Measurements from ENCODE around the gene IL12RB2.

The IL12RB2 gene

DNA sequence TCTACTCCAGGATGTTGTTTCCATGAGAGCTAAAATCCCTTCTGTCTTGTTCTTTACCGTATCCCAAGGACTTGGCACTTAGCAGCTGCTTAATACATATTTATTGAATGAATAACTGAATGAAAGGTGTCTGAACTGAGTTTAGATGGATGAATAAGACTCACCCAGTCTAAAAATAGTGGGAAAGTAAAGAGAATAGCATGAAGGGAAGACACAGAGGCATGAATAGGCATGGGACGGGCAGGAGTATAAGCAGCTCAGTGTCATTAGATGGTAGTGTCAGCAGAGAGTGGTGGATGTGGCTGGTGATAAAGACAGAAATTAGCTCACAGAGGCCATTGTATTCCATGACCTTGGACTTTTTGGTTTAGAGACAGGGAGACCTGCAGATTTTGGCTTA lies 9.2 kb downstream of the IL12RB2 start:
- Histone ChIP-seq H2BK12ac (ENCODE audit: low read length) (no peak overlapping the region), H4K8ac (ENCODE audit: low read depth, low read length) (no peak overlapping the region), H4K12ac (ENCODE audit: low read depth, low read length) (no peak overlapping the region), H2BK5ac (ENCODE audit: low read depth, low read length, poor library complexity) (no peak overlapping the region), H3K79me2 (ENCODE audit: control insufficient read depth, insufficient read depth, low read length, poor library complexity) (no peaks in the 10 kb centered on the region), H3K4ac (ENCODE audit: low read depth, low read length) (no peak overlapping the region), H3K27me3 (ENCODE audit: insufficient read depth, low read length) (no peaks in the 10 kb centered on the region), H3K79me1 (ENCODE audit: low read length) (no peaks in the 10 kb centered on the region), H3K27ac (ENCODE audit: low read depth, low read length) (no peak overlapping the region), H3K23ac (ENCODE audit: low read length) (no peak overlapping the region), H3K18ac (ENCODE audit: low read length) (no peak overlapping the region), H4K91ac (ENCODE audit: low read depth, low read length) (no peak overlapping the region), H2AK5ac (ENCODE audit: low read length) (no peak overlapping the region), H2BK120ac (ENCODE audit: insufficient read depth, low read length, poor library complexity) (no peak overlapping the region), H3K4me3 (ENCODE audit: low read depth, low read length) (no peak overlapping the region), H3K4me1 (ENCODE audit: control insufficient read depth in 1 of 2, insufficient read depth in 2 of 2, low read length in 2 of 2) (peaks cover 0 to 2% of the 10 kb centered on the region in 2 experiments), H3K9me3 (ENCODE audit: insufficient read depth, low read depth, low read length) (no peaks in the 10 kb centered on the region), H3K4me2 (ENCODE audit: low read length) (no peak overlapping the region), H3K9ac (ENCODE audit: low read length) (no peak overlapping the region), H3K14ac (ENCODE audit: low read length) (no peak overlapping the region), H3K36me3 (ENCODE audit: control insufficient read depth in 1 of 2, insufficient read depth in 2 of 2, low read length in 2 of 2) (no peaks in the 10 kb centered on the region), H2AFZ (ENCODE audit: insufficient read depth, low read length, poor library complexity) (no peak overlapping the region)
- WGBS (ENCODE audit: extremely low coverage, insufficient coverage, insufficient read length): no CpG with 5 or more reads among the region's 2 CpGs
- no peak for DNase-seq

DNA sequence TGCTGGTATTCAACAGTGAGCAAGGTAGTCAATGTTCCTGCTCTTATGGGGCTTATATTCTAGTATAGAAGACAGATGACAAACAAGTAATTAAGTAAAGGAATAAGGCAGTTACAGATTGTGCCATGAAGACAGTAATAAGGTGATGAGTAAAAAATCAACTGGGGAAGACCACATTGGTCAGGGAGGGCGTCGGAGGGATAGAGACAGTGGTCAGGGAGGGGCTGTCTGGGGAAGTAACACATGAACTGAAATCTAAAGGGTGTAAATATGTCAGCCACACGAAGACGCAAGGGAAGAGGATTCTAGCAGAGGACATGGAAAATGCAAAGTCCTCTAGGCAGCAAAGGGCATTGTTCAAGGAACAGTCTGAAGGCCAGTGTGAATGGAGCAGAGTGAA lies 10.1 kb downstream of the IL12RB2 start:
- Histone ChIP-seq H3K27me3 (ENCODE audit: insufficient read depth, low read length) (no peaks in the 10 kb centered on the region), H3K36me3 (ENCODE audit: control insufficient read depth in 1 of 2, insufficient read depth in 2 of 2, low read length in 2 of 2) (no peaks in the 10 kb centered on the region), H3K14ac (ENCODE audit: low read length) (no peak overlapping the region), H3K79me1 (ENCODE audit: low read length) (no peaks in the 10 kb centered on the region), H4K8ac (ENCODE audit: low read depth, low read length) (no peak overlapping the region), H2AFZ (ENCODE audit: insufficient read depth, low read length, poor library complexity) (no peak overlapping the region), H4K12ac (ENCODE audit: low read depth, low read length) (no peak overlapping the region), H3K4ac (ENCODE audit: low read depth, low read length) (no peak overlapping the region), H3K9ac (ENCODE audit: low read length) (no peak overlapping the region), H3K27ac (ENCODE audit: low read depth, low read length) (no peak overlapping the region), H3K9me3 (ENCODE audit: insufficient read depth, low read depth, low read length) (no peaks in the 10 kb centered on the region), H3K18ac (ENCODE audit: low read length) (no peak overlapping the region), H2BK120ac (ENCODE audit: insufficient read depth, low read length, poor library complexity) (no peak overlapping the region), H3K4me2 (ENCODE audit: low read length) (no peak overlapping the region), H3K23ac (ENCODE audit: low read length) (no peak overlapping the region), H3K79me2 (ENCODE audit: control insufficient read depth, insufficient read depth, low read length, poor library complexity) (no peaks in the 10 kb centered on the region), H3K4me1 (ENCODE audit: control insufficient read depth in 1 of 2, insufficient read depth in 2 of 2, low read length in 2 of 2) (peaks cover 0 to 2% of the 10 kb centered on the region in 2 experiments), H4K91ac (ENCODE audit: low read depth, low read length) (no peak overlapping the region), H2BK12ac (ENCODE audit: low read length) (no peak overlapping the region), H2AK5ac (ENCODE audit: low read length) (no peak overlapping the region), H3K4me3 (ENCODE audit: low read depth, low read length) (no peak overlapping the region), H2BK5ac (ENCODE audit: low read depth, low read length, poor library complexity) (no peak overlapping the region)
- WGBS (ENCODE audit: extremely low coverage, insufficient coverage, insufficient read length): no CpG with 5 or more reads among the region's 4 CpGs
- DNase-seq: no peak

DNA sequence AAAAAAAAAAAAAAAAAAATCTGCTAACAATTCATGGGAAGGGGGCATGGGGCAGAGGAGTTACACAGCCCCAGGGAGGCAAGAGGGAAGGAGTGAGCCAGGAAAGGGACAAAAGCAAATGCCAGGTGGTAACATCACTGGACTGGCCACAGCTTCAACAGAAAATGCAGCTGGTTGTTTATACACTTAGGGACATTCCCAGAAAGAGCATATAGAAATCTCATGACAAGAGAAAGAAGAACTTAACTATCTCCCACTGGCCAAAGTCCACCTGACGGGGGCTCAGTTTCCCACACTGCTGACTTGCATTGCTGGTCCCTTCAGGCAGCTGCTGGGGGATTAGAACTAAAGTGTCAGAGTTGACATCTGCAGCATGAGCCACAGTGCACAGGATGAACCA lies 14.8 kb downstream of the IL12RB2 start:
- H3K36me3 ChIP-seq (ENCODE audit: control insufficient read depth in 1 of 2, insufficient read depth in 2 of 2, low read length in 2 of 2): no peaks in the 10 kb centered on the region
- H3K79me1 ChIP-seq (ENCODE audit: low read length): no peaks in the 10 kb centered on the region
- no peaks in the 10 kb centered on the region for H3K9me3 ChIP-seq (ENCODE audit: insufficient read depth, low read depth, low read length)
- H2AK5ac ChIP-seq (ENCODE audit: low read length): no peak overlapping the region
- H3K4me1 ChIP-seq (ENCODE audit: control insufficient read depth in 1 of 2, insufficient read depth in 2 of 2, low read length in 2 of 2): no peaks in the 10 kb centered on the region
- no peak for DNase-seq
- no peak overlapping the region for H4K8ac ChIP-seq (ENCODE audit: low read depth, low read length)
- H3K9ac ChIP-seq (ENCODE audit: low read length): no peak overlapping the region
- H4K91ac ChIP-seq (ENCODE audit: low read depth, low read length): no peak overlapping the region
- no peak overlapping the region for H3K14ac ChIP-seq (ENCODE audit: low read length)
- no peak overlapping the region for H4K12ac ChIP-seq (ENCODE audit: low read depth, low read length)
- WGBS (ENCODE audit: extremely low coverage, insufficient coverage, insufficient read length): no CpG with 5 or more reads among the region's 1 CpG
- H2BK120ac ChIP-seq (ENCODE audit: insufficient read depth, low read length, poor library complexity): no peak overlapping the region
- no peak overlapping the region for H3K4me2 ChIP-seq (ENCODE audit: low read length)
- H3K4ac ChIP-seq (ENCODE audit: low read depth, low read length): no peak overlapping the region
- no peak overlapping the region for H3K27ac ChIP-seq (ENCODE audit: low read depth, low read length)
- no peak overlapping the region for H2BK5ac ChIP-seq (ENCODE audit: low read depth, low read length, poor library complexity)
- H3K4me3 ChIP-seq (ENCODE audit: low read depth, low read length): no peak overlapping the region
- H3K27me3 ChIP-seq (ENCODE audit: insufficient read depth, low read length): no peaks in the 10 kb centered on the region
- H3K23ac ChIP-seq (ENCODE audit: low read length): no peak overlapping the region
- no peaks in the 10 kb centered on the region for H3K79me2 ChIP-seq (ENCODE audit: control insufficient read depth, insufficient read depth, low read length, poor library complexity)
- H2AFZ ChIP-seq (ENCODE audit: insufficient read depth, low read length, poor library complexity): no peak overlapping the region
- H2BK12ac ChIP-seq (ENCODE audit: low read length): no peak overlapping the region
- no peak overlapping the region for H3K18ac ChIP-seq (ENCODE audit: low read length)

DNA sequence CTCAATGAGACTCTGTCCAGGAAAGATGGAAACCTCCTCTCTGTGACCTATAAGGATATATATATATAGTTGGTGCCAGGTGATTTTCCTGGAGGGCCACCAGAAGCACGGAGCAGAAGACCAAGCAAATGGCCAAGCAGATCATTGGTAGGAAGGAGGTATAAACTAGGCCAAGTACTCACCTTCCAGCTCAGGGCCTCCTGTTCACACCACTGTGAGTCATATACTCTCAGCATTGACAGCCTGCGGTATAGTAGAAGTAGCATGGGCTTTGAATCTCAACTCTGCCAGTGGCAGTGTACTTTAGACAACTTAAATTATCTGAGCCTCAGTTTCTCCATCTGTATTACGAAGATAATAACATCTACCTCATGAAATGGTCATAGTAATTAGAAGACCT lies 15.4 kb downstream of the IL12RB2 start:
- no peak overlapping the region for H3K23ac ChIP-seq (ENCODE audit: low read length)
- no peak overlapping the region for H2BK5ac ChIP-seq (ENCODE audit: low read depth, low read length, poor library complexity)
- H2AK5ac ChIP-seq (ENCODE audit: low read length): no peak overlapping the region
- H2BK12ac ChIP-seq (ENCODE audit: low read length): no peak overlapping the region
- no peak for DNase-seq
- H3K4ac ChIP-seq (ENCODE audit: low read depth, low read length): no peak overlapping the region
- H3K36me3 ChIP-seq (ENCODE audit: control insufficient read depth in 1 of 2, insufficient read depth in 2 of 2, low read length in 2 of 2): no peaks in the 10 kb centered on the region
- no peak overlapping the region for H2BK120ac ChIP-seq (ENCODE audit: insufficient read depth, low read length, poor library complexity)
- no peaks in the 10 kb centered on the region for H3K79me1 ChIP-seq (ENCODE audit: low read length)
- no peaks in the 10 kb centered on the region for H3K9me3 ChIP-seq (ENCODE audit: insufficient read depth, low read depth, low read length)
- no peaks in the 10 kb centered on the region for H3K4me1 ChIP-seq (ENCODE audit: control insufficient read depth in 1 of 2, insufficient read depth in 2 of 2, low read length in 2 of 2)
- H3K18ac ChIP-seq (ENCODE audit: low read length): no peak overlapping the region
- no peak overlapping the region for H3K14ac ChIP-seq (ENCODE audit: low read length)
- no peak overlapping the region for H3K4me3 ChIP-seq (ENCODE audit: low read depth, low read length)
- no peak overlapping the region for H3K9ac ChIP-seq (ENCODE audit: low read length)
- H3K27ac ChIP-seq (ENCODE audit: low read depth, low read length): no peak overlapping the region
- no peak overlapping the region for H4K12ac ChIP-seq (ENCODE audit: low read depth, low read length)
- WGBS (ENCODE audit: extremely low coverage, insufficient coverage, insufficient read length): no CpG with 5 or more reads among the region's 3 CpGs
- no peaks in the 10 kb centered on the region for H3K79me2 ChIP-seq (ENCODE audit: control insufficient read depth, insufficient read depth, low read length, poor library complexity)
- H2AFZ ChIP-seq (ENCODE audit: insufficient read depth, low read length, poor library complexity): no peak overlapping the region
- H3K27me3 ChIP-seq (ENCODE audit: insufficient read depth, low read length): no peaks in the 10 kb centered on the region
- no peak overlapping the region for H3K4me2 ChIP-seq (ENCODE audit: low read length)
- H4K8ac ChIP-seq (ENCODE audit: low read depth, low read length): no peak overlapping the region
- H4K91ac ChIP-seq (ENCODE audit: low read depth, low read length): no peak overlapping the region
